HG03066 (cell line): Measurements from ENCODE around the gene APOA5.
"Not testable (repeated sequence)": the region's sequence is repeated elsewhere in the genome, so short reads cannot be mapped to it uniquely, and the experiment has no call there.

Source experiments
- ATAC-seq: cut with Tn5 transposase; IDR thresholded peaks from one replicate; pipeline ENCODE4 v1.9.1; 2021; ENCODE audit warnings: low read depth; ENCODE audit not compliant: unreplicated experiment

The APOA5 gene

GRCh38 chr11:116791813-116792143 is at the start of gene APOA5:
APOA5 (minus strand) TSS chr11:116791879; CDS start chr11:116791860, 19 bp downstream.
- ATAC-seq = no peak

GRCh38 chr11:116840746-116841296 is 49.1 kb upstream of the APOA5 start:
- no peak for ATAC-seq

GRCh38 chr11:116840224-116840745 is 48.6 kb upstream of the APOA5 start:
- ATAC-seq = no peak

GRCh38 chr11:116838321-116839084 is 46.8 kb upstream of the APOA5 start:
- no peak for ATAC-seq

GRCh38 chr11:116837231-116838091 is 45.8 kb upstream of the APOA5 start, which contains the start of gene APOA1:
APOA1 (minus strand) TSS chr11:116837622; CDS start chr11:116837387, 235 bp downstream.
- no peak for ATAC-seq

- ATAC-seq = no peak
Observed at GRCh38 chr11:116836632-116836991, 44.9 kb upstream of the APOA5 start.

- peak; percentile 84 for ATAC-seq
Observed at GRCh38 chr11:116835791-116836631, 44.3 kb upstream of the APOA5 start.

GRCh38 chr11:116835042-116835772 is 43.5 kb upstream of the APOA5 start:
- peak; percentile 34 for ATAC-seq

- ATAC-seq = not testable (repeated sequence)
Observed at GRCh38 chr11:116834535-116835041, 42.9 kb upstream of the APOA5 start.

- ATAC-seq = no peak
Observed at GRCh38 chr11:116833816-116834534, 42.3 kb upstream of the APOA5 start.

GRCh38 chr11:116833491-116833815 is 41.8 kb upstream of the APOA5 start:
- ATAC-seq = no peak

- ATAC-seq = no peak
Observed at GRCh38 chr11:116832350-116833290, 40.9 kb upstream of the APOA5 start.

- no peak for ATAC-seq
Observed at GRCh38 chr11:116831790-116832349, 40.2 kb upstream of the APOA5 start.

GRCh38 chr11:116830184-116830912 is 38.7 kb upstream of the APOA5 start:
- no peak for ATAC-seq

- ATAC-seq = no peak
Observed at GRCh38 chr11:116829525-116830183, 38.0 kb upstream of the APOA5 start, which contains the start of gene APOC3. APOC3 (plus strand) TSS chr11:116829907; CDS start chr11:116830583, 676 bp downstream.
